ENCODE measurements around the gene EIF4A2. TPM values are rescaled to one million over a fixed set of nuclear protein-coding genes. Genes with fewer than 3 reads are reported as not detected.

The EIF4A2 gene
- polyA plus RNA-seq, 1 experiment: 774 TPM

DNA sequence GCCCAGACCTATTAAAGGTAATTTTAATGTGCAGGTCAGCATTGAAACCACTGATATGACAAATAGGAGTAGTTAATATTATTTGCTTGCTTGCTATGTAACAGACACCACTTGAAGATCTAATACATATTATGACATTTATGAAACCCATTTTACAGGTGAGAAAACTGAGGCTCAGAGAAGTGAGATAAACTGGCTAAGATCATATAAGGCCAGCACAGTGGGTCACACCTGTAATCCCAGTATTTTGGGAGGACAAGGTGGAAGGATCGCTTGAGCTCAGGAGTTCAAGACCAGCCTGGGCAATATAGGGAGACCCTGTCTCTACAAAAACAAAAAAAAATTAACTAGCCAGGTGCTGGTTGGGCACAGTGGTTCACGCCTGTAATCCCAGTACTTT, 33.1 kb upstream of the EIF4A2 start:
- Histone ChIP-seq H3K4me3 (ENCODE audit: low read depth, low read length) (no peak overlapping the region), H3K27me3 (ENCODE audit: control insufficient read depth, insufficient read depth, low read length) (no peaks in the 10 kb centered on the region), H3K27ac (ENCODE audit: low read depth, low read length) (no peak overlapping the region), H3K9me3 (ENCODE audit: control insufficient read depth, insufficient read depth, low read length) (no peaks in the 10 kb centered on the region)
- ChIA-PET POLR2A (no interaction called here), CTCF (no interaction called here)
- TF ChIP-seq, protein P1, sequence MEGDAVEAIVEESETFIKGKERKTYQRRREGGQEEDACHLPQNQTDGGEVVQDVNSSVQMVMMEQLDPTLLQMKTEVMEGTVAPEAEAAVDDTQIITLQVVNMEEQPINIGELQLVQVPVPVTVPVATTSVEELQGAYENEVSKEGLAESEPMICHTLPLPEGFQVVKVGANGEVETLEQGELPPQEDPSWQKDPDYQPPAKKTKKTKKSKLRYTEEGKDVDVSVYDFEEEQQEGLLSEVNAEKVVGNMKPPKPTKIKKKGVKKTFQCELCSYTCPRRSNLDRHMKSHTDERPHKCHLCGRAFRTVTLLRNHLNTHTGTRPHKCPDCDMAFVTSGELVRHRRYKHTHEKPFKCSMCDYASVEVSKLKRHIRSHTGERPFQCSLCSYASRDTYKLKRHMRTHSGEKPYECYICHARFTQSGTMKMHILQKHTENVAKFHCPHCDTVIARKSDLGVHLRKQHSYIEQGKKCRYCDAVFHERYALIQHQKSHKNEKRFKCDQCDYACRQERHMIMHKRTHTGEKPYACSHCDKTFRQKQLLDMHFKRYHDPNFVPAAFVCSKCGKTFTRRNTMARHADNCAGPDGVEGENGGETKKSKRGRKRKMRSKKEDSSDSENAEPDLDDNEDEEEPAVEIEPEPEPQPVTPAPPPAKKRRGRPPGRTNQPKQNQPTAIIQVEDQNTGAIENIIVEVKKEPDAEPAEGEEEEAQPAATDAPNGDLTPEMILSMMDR (IDR thresholded peaks at IDR 0.05; ENCODE audit: low read depth, low read length): no peak
- DNase-seq (ENCODE audit: low read depth, low spot score): no peak

DNA sequence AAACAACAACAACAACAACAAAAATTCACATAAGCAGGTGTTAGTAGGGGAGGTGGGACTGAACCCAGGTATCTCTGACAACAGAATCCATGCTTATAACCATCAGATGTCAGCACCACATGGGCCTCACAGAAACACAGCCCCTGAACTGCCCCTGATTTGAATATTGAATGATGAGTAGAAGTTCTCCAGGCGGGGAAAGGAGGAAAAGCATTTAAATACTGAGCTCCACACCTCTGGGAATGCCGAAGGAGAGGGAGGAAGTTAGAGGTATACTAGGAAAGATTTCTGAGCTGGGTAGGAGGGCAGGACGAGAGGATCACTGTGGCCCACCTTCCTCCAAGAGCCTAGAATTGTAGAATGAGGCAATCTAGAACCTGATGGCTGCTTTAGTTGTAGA, 31.9 kb upstream of the EIF4A2 start:
- H3K9me3 ChIP-seq (ENCODE audit: control insufficient read depth, insufficient read depth, low read length): no peaks in the 10 kb centered on the region
- ChIA-PET POLR2A (no interaction called here), CTCF (no interaction called here)
- no peak overlapping the region for H3K4me3 ChIP-seq (ENCODE audit: low read depth, low read length)
- no peaks in the 10 kb centered on the region for H3K27me3 ChIP-seq (ENCODE audit: control insufficient read depth, insufficient read depth, low read length)
- no peak overlapping the region for H3K27ac ChIP-seq (ENCODE audit: low read depth, low read length)
- DNase-seq (ENCODE audit: low read depth, low spot score): no peak
- TF ChIP-seq, protein P1 (IDR thresholded peaks at IDR 0.05; ENCODE audit: low read depth, low read length): no peak

DNA sequence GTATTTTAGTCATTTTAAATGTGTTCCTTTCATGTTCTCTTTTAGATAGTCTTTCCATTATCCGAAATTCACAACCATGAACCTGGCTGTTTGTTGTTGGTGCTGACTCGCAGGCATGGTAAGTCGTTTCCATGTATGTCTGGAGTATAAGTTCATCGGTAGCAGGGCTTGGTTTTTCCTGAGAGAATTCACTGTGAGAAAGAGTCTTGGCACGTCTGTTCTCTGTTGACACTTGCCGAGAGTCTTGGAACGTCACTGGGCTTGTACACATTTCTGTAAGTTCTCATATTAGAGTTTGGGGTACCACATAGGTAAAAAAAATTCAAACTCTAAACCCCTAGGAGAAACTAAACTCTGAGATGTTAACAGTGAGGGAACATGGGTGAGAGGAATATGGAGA, 29.4 kb upstream of the EIF4A2 start:
- Histone ChIP-seq H3K27ac (ENCODE audit: low read depth, low read length) (peak overlapping the region; percentile 39), H3K27me3 (ENCODE audit: control insufficient read depth, insufficient read depth, low read length) (no peaks in the 10 kb centered on the region), H3K9me3 (ENCODE audit: control insufficient read depth, insufficient read depth, low read length) (no peaks in the 10 kb centered on the region), H3K4me3 (ENCODE audit: low read depth, low read length) (no peak overlapping the region)
- TF ChIP-seq, protein P1 (IDR thresholded peaks at IDR 0.05; ENCODE audit: low read depth, low read length): no peak
- CTCF ChIA-PET: interaction anchor here (0.6 kb wide), 1 partner anchor 94 kb away, joined by 3 read pairs; no protein-coding TSS in a partner anchor
- no peak for DNase-seq (ENCODE audit: low read depth, low spot score)
- POLR2A ChIA-PET: interaction anchor here (1.3 kb wide), 1 partner anchor 29 kb away, joined by 7 read pairs; the partner anchor contains the start of gene EIF4A2

DNA sequence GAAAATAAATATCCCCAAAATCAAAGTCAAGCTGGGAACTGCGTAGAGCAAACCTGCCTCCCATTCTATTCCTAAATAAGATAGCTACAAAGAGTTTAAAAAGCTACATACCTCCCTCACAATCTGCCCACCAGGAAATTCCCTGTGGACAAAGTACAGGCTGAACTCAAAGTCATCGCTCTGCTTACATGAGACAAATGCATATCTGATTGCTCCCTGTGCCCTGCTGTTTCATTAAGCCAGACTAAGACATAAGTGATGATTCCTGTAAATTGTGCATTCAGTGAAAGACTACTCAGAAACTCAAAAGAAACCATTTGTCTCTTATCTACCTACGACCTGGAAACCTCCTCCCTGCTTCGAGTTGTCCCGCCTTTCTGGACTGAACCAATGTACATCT, 28.5 kb upstream of the EIF4A2 start:
- H3K9me3 ChIP-seq (ENCODE audit: control insufficient read depth, insufficient read depth, low read length): no peaks in the 10 kb centered on the region
- no peak overlapping the region for H3K27ac ChIP-seq (ENCODE audit: low read depth, low read length)
- TF ChIP-seq, protein P1 (IDR thresholded peaks at IDR 0.05; ENCODE audit: low read depth, low read length): no peak
- no peaks in the 10 kb centered on the region for H3K27me3 ChIP-seq (ENCODE audit: control insufficient read depth, insufficient read depth, low read length)
- DNase-seq (ENCODE audit: low read depth, low spot score): no peak
- POLR2A ChIA-PET: interaction anchor here (0.8 to 1.3 kb wide), 2 partner anchors 28 kb away, joined by 4 to 7 read pairs; partner anchors contain the start of gene EIF4A2
- CTCF ChIA-PET: interaction anchor here (0.7 to 1.3 kb wide), 3 partner anchors 10 to 137 kb away, joined by 3 to 5 read pairs (median 3); no protein-coding TSS in a partner anchor
- H3K4me3 ChIP-seq (ENCODE audit: low read depth, low read length): no peak overlapping the region

DNA sequence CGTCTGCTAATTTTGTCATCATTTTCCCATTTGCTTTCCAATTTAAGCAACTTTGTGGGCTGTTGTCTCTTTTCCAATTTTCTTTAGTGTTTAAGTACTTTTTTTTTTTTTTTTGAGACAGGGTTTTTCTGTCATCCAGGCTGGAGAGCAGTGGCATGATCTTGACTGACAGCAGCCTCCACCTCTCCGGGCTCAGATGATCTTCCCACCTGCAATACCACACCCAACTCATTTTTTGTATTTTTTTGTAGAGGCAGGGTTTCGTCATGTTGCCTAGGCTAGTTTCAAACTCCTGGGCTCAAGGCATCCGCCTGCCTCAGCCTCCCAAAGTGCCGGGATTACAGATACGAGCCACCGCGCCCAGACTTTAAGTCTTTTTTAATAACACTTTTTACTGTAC, 26.2 kb upstream of the EIF4A2 start:
- DNase-seq (ENCODE audit: low read depth, low spot score): no peak
- CTCF ChIA-PET: interaction anchor here (0.7 kb wide), 1 partner anchor 1080 kb away, joined by 3 read pairs; no protein-coding TSS in a partner anchor
- POLR2A ChIA-PET: no interaction called here
- Histone ChIP-seq H3K27me3 (ENCODE audit: control insufficient read depth, insufficient read depth, low read length) (no peaks in the 10 kb centered on the region), H3K27ac (ENCODE audit: low read depth, low read length) (no peak overlapping the region), H3K4me3 (ENCODE audit: low read depth, low read length) (no peak overlapping the region), H3K9me3 (ENCODE audit: control insufficient read depth, insufficient read depth, low read length) (no peaks in the 10 kb centered on the region)
- TF ChIP-seq, protein P1 (IDR thresholded peaks at IDR 0.05; ENCODE audit: low read depth, low read length): no peak
